GM18868 (cell line): ENCODE measurements around the gene SLC10A6.

Experiments used
- ATAC-seq: cut with Tn5 transposase; IDR thresholded peaks from one replicate; pipeline ENCODE4 v1.9.1; 2021; ENCODE audit warnings: mild to moderate bottlenecking, moderate library complexity; ENCODE audit not compliant: unreplicated experiment

Gene SLC10A6

GRCh38 chr4:86848136-86848535 is 1.0 kb downstream of the SLC10A6 start:
- ATAC-seq, result no peak

GRCh38 chr4:86847571-86847970 is 1.6 kb downstream of the SLC10A6 start:
- ATAC-seq, result no peak

- ATAC-seq, result no peak
Measured at GRCh38 chr4:86846921-86847320, 2.3 kb downstream of the SLC10A6 start.

- no peak for ATAC-seq
Measured at GRCh38 chr4:86845593-86845992, 3.6 kb downstream of the SLC10A6 start.

GRCh38 chr4:86841309-86841708 is 7.9 kb downstream of the SLC10A6 start:
- ATAC-seq, result no peak

GRCh38 chr4:86840858-86841257 is 8.3 kb downstream of the SLC10A6 start:
- ATAC-seq, result no peak

- no peak for ATAC-seq
Measured at GRCh38 chr4:86837691-86838503, 11.3 kb downstream of the SLC10A6 start.

- ATAC-seq, result no peak
Measured at GRCh38 chr4:86835677-86836076, 13.5 kb downstream of the SLC10A6 start.

GRCh38 chr4:86834901-86835300 is 14.3 kb downstream of the SLC10A6 start:
- no peak for ATAC-seq

- ATAC-seq, result no peak
Measured at GRCh38 chr4:86833615-86834014, 15.6 kb downstream of the SLC10A6 start.

- no peak for ATAC-seq
Measured at GRCh38 chr4:86831262-86832130, 17.7 kb downstream of the SLC10A6 start.

- ATAC-seq, result no peak
Measured at GRCh38 chr4:86825511-86825910, 23.7 kb downstream of the SLC10A6 start.

- no peak for ATAC-seq
Measured at GRCh38 chr4:86822136-86822535, 27.0 kb downstream of the SLC10A6 start.

GRCh38 chr4:86821151-86821550 is 28.0 kb downstream of the SLC10A6 start:
- ATAC-seq, result no peak

- no peak for ATAC-seq
Measured at GRCh38 chr4:86819561-86819960, 29.6 kb downstream of the SLC10A6 start.

- ATAC-seq, result no peak
Measured at GRCh38 chr4:86818841-86819240, 30.3 kb downstream of the SLC10A6 start.

- ATAC-seq, result no peak
Measured at GRCh38 chr4:86818211-86818610, 31.0 kb downstream of the SLC10A6 start.

GRCh38 chr4:86816501-86817273 is 32.5 kb downstream of the SLC10A6 start:
- ATAC-seq, result no peak

GRCh38 chr4:86815653-86816052 is 33.5 kb downstream of the SLC10A6 start:
- ATAC-seq, result no peak

- ATAC-seq, result no peak
Measured at GRCh38 chr4:86810847-86811246, 38.3 kb downstream of the SLC10A6 start.

- ATAC-seq, result no peak
Measured at GRCh38 chr4:86809809-86810208, 39.4 kb downstream of the SLC10A6 start.
